GM12864 (cell line): ENCODE data around the gene ZNF358.

Experiments used
- DNase-seq: peaks from one replicate; pipeline ENCODE4 v3.0.0-alpha.2; 2011; ENCODE audit warnings: low read depth
- H3K4me3 ChIP-seq: 2 replicates; pipeline ENCODE4 v1.5.1; 2011; ENCODE audit warnings: mild to moderate bottlenecking, low read depth, low read length, control low read depth
- TF ChIP-seq, protein P1 (sequence below): IDR thresholded peaks from 2 replicates; pipeline ENCODE4 v1.5.1; 2011; ENCODE audit warnings: low read depth, mild to moderate bottlenecking, moderate library complexity, low read length, control low read depth, inconsistent platforms; ENCODE audit errors: missing control alignments

ZNF358 gene

DNA sequence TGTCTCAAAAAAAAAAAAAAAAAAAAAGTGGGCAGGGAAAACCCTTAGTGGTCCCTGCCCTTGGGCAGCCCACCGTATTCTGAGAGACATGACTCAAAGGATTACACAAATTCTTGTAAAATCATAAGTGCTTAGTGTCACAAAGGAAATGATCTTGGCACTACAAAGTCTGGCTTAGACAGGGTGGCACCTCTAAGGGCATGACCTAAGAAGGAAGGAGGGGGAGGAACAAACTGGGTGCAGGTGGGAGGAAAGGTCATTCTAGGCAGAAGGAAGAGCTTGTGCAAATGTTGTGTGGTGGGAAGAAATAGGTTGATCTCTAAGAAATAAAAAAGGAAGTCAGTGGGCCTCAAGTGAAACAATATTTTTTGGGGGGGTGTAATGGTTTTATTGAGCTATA is 30.0 kb downstream of the ZNF358 start:
- no peak for DNase-seq
- H3K4me3 ChIP-seq, result no peak overlapping the region
- TF ChIP-seq, protein P1, sequence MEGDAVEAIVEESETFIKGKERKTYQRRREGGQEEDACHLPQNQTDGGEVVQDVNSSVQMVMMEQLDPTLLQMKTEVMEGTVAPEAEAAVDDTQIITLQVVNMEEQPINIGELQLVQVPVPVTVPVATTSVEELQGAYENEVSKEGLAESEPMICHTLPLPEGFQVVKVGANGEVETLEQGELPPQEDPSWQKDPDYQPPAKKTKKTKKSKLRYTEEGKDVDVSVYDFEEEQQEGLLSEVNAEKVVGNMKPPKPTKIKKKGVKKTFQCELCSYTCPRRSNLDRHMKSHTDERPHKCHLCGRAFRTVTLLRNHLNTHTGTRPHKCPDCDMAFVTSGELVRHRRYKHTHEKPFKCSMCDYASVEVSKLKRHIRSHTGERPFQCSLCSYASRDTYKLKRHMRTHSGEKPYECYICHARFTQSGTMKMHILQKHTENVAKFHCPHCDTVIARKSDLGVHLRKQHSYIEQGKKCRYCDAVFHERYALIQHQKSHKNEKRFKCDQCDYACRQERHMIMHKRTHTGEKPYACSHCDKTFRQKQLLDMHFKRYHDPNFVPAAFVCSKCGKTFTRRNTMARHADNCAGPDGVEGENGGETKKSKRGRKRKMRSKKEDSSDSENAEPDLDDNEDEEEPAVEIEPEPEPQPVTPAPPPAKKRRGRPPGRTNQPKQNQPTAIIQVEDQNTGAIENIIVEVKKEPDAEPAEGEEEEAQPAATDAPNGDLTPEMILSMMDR, result no peak

DNA sequence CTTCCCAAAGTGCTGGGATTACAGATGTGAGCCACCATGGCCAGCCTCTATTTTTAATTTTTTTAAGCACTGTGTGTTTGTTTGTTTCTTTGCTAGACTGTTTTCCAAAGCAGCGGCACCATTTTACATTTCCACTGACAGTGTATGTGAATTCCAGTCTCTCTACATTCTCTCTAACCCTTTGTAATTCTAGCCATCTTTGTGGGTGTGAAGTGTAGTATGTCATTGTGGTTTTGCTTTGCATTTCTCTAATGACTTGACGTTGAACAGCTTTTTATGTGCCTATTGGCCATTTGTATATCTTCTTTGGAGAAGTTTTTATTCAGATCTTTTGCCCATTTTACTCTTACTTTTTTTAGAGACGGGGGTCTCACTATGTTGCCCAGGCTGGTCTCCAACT is 31.3 kb downstream of the ZNF358 start:
- TF ChIP-seq, protein P1, result no peak
- no peak for DNase-seq
- no peak overlapping the region for H3K4me3 ChIP-seq

DNA sequence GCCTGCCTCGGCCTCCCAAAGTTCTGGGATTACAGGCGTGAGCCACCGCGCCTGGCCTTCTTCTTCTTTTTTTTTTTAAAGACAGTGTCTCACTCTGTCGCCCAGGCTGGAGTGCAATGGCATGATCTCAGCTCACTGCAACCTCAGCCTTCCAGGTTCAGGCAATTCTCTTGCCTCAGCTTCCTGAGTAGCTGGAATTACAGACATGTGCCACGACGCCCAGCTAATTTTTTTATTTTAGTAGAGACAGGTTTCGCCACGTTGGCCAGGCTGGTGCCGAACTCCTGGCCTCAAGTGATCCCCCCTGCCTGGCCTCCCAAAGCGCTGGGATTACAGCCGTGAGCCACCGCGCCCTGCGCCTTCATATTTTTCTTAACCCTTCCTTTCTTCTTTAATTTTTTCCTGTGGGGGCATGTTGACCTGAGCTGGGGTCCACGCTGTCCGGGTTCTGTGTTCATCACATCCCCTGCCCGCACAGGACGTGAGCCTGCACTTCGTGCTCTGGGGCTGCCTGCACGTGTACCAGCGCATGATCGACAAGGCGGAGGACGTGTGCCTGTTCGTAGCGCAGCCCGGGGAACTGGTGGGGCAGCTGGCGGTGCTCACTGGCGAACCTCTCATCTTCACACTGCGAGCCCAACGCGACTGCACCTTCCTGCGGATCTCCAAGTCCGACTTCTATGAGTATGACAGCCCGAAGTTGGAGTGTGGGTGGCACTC is 33.7 kb downstream of the ZNF358 start:
- H3K4me3 ChIP-seq, result no peak overlapping the region
- DNase-seq, result no peak
- TF ChIP-seq, protein P1, result no peak

DNA sequence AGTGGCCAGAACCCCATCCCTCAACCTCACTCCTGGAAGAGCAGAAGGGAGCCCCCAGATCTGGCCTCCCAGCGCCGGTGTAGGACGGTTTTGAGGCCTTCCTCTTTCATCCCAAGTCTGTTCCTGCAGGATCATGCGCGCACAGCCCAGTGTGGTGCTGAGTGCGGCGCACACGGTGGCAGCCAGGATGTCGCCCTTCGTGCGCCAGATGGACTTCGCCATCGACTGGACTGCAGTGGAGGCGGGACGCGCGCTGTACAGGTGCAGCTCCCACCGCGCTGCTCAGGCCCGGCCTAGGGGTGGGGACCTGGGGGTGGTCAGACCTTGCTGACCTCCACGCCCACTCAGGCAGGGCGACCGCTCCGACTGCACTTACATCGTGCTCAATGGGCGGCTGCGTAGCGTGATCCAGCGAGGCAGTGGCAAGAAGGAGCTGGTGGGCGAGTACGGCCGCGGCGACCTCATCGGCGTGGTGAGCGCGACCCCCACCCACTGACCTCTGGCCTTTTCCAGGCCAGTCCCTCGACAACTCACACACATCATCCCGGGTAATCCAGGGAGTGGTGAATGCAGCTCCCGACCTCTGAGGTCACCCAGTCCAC is 34.4 kb downstream of the ZNF358 start:
- DNase-seq, result no peak
- TF ChIP-seq, protein P1, result no peak
- H3K4me3 ChIP-seq, result no peak overlapping the region

DNA sequence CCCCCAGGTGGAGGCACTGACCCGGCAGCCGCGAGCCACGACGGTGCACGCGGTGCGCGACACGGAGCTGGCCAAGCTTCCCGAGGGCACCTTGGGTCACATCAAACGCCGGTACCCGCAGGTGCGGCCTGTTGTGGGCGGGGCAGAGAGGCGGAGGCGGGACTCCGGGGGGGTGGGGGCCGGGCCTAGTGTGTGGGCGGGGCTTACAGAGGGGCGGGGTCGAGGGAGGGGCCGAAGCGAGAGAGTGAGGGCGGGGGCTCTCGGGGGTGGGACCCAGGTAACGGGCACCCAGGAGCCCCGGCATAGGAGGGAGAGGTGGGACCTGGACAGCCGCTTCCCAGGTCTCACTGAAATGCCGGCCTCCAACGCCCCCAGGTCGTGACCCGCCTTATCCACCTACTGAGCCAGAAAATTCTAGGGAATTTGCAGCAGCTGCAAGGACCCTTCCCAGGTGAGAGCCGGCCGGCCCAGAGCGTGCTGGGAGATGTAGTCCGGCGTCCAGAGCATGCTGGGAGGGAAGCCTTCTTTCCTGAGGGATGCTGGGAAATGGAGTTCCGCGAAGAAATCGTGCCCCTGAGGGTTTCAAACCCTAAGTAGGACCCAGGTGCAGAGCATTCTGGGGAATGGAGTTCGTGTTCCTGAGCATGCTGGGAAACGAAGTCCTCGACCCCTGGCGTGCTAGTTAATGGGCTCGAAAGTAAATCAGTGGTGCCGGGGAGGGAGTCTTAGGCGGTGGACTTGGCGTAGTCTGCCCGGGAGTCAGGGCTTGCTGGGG is 35.3 kb downstream of the ZNF358 start:
- TF ChIP-seq, protein P1, result no peak
- H3K4me3 ChIP-seq, result no peak overlapping the region
- DNase-seq, result no peak

DNA sequence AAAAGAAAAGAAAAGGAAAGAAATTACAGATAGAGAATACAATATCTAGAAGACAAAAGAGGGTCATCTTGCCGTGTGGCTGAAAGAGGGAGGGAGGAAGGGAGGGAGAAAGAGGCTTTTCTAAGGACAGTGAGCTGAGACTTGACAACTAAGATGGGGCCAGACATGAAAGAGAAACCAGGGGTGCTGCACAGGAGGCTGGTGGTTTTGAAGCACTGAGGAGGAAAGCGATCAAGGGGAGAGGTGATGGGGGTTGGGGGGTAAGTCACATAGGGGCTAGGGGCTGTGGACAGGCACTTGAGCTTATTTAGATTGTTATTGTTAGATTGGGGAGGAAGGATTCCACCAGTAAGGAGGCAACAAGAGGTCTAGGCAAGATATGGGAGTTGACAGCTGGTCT is 36.9 kb downstream of the ZNF358 start:
- no peak overlapping the region for H3K4me3 ChIP-seq
- no peak for DNase-seq
- TF ChIP-seq, protein P1, result no peak
